Ovary (tissue), 3 donors: ENCODE results near the gene DNMT3A.

Experiments
- POLR2A ChIP-seq: fragments of 450-650 bp; IDR thresholded peaks from one replicate; pipeline ENCODE4 v1.6.1; 2017; ENCODE audit warnings: antibody characterized with exemption, mild to moderate bottlenecking, moderate library complexity
- TF ChIP-seq, protein P1 (sequence below), 3 donors: fragments of 450-650 bp in 2 of 3; fragments of 200-600 bp in 1 of 3; IDR thresholded peaks; one replicate each; pipeline versions ENCODE4 v1.5.1 to v1.8.0; 2016 to 2022; ENCODE audit warnings: antibody characterized with exemption in 3 of 3, mild to moderate bottlenecking in 1 of 3
- donor health status: DM: no; HTN: no; CAD: no.

DNA sequence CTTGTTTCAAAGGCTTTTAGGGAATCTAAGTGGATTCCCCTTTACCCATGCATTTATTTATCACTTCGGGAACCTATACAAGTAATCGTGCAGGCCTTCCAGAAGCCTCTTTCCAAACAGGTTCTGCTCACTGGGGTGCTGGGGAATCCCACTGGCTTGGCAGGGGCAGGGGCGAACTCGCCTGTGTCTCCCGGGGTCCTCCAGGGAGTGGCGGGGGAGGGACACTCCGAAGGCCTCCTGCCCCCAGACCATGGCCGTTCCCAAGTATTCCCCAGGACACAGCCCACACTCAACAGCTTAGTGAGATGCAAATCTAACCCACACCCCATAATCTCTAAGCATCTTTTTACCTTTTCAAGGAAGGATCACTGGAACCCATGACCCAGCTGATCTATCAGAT, 6.5 kb downstream of the DNMT3A start:
- TF ChIP-seq, protein P1, sequence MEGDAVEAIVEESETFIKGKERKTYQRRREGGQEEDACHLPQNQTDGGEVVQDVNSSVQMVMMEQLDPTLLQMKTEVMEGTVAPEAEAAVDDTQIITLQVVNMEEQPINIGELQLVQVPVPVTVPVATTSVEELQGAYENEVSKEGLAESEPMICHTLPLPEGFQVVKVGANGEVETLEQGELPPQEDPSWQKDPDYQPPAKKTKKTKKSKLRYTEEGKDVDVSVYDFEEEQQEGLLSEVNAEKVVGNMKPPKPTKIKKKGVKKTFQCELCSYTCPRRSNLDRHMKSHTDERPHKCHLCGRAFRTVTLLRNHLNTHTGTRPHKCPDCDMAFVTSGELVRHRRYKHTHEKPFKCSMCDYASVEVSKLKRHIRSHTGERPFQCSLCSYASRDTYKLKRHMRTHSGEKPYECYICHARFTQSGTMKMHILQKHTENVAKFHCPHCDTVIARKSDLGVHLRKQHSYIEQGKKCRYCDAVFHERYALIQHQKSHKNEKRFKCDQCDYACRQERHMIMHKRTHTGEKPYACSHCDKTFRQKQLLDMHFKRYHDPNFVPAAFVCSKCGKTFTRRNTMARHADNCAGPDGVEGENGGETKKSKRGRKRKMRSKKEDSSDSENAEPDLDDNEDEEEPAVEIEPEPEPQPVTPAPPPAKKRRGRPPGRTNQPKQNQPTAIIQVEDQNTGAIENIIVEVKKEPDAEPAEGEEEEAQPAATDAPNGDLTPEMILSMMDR (IDR thresholded peaks at IDR 0.05), result no peak
- no peak for TF ChIP-seq POLR2A
